HepG2 (cell line): ENCODE data around the gene EED. TPM values are rescaled to one million over a fixed set of nuclear protein-coding genes. Genes with fewer than 3 reads are reported as not detected.

Experiments used
- MAFK ChIP-seq, 2 experiments: IDR thresholded peaks in 1 of 2; conservative IDR thresholded peaks in 1 of 2; 2 replicates each; pipeline ENCODE4 v1.6.1; 2011; ENCODE audit warnings: improper control_type of control experiment in 2 of 2, low read length in 2 of 2
- SMYD3 ChIP-seq: sonication (generic); formaldehyde crosslinking; IDR thresholded peaks from 2 replicates; pipeline ENCODE4 v1.8.1; 2023; ENCODE audit warnings: mild to moderate bottlenecking, missing genetic modification reagents
- ZBTB37 ChIP-seq: sonication (generic); formaldehyde crosslinking; IDR thresholded peaks from 2 replicates; pipeline ENCODE4 v1.4.0; 2020; ENCODE audit warnings: mild to moderate bottlenecking, missing genetic modification reagents
- polyA plus RNA-seq, 8 experiments: library from polyadenylated mRNA; depleted of rRNA in 3 of 8; stranded (reverse) in 7 of 8; unstranded in 1 of 8; fragments of >200 nt; fragmentation: Illumina TruSeq in 4 of 8; extraction: Trizol in 4 of 8; gene quantifications; 2 replicates each; pipeline versions ENCODE4 v1.2.1 to v1.2.3, GENCODE V29; 2011 to 2016; ENCODE audit warnings: low read depth in 4 of 8, missing spikeins in 1 of 8, mixed read lengths in 1 of 8; ENCODE audit not compliant: insufficient read depth in 1 of 8
- total RNA-seq, 5 experiments: library from RNA; depleted of rRNA; stranded (reverse); fragments of >200 nt; fragmentation: Illumina TruSeq; extraction: Trizol; gene quantifications; 2 replicates each; pipeline ENCODE4 v1.2.3, GENCODE V29; 2016; ENCODE audit warnings: low read depth in 1 of 5
- TF ChIP-seq, protein P1 (sequence below), 2 experiments: sonication (generic) in 1 of 2; formaldehyde crosslinking in 1 of 2; IDR thresholded peaks; 2 replicates each; pipeline versions ENCODE4 v1.6.1 to v1.9.0; 2014 to 2022; ENCODE audit warnings: antibody characterized with exemption in 1 of 2, borderline replicate concordance in 1 of 2, inconsistent platforms in 1 of 2, low read depth in 1 of 2, missing genetic modification reagents in 1 of 2
- TF ChIP-seq, protein P2 (sequence below): sonication (generic); formaldehyde crosslinking; IDR thresholded peaks from 2 replicates; pipeline ENCODE4 v1.4.0; 2020; ENCODE audit warnings: missing genetic modification reagents

EED gene
- total and polyA plus RNA-seq, 2 of the 13 experiments (the other 11 are each of a cell fraction or from before 2014, with no cell fraction given) = 11.0 to 28.4 TPM

GRCh38 chr11:86302092-86302793 is 57.7 kb downstream of the EED start, which contains the start of gene HIKESHI (continued):
- TF ChIP-seq, protein P1, sequence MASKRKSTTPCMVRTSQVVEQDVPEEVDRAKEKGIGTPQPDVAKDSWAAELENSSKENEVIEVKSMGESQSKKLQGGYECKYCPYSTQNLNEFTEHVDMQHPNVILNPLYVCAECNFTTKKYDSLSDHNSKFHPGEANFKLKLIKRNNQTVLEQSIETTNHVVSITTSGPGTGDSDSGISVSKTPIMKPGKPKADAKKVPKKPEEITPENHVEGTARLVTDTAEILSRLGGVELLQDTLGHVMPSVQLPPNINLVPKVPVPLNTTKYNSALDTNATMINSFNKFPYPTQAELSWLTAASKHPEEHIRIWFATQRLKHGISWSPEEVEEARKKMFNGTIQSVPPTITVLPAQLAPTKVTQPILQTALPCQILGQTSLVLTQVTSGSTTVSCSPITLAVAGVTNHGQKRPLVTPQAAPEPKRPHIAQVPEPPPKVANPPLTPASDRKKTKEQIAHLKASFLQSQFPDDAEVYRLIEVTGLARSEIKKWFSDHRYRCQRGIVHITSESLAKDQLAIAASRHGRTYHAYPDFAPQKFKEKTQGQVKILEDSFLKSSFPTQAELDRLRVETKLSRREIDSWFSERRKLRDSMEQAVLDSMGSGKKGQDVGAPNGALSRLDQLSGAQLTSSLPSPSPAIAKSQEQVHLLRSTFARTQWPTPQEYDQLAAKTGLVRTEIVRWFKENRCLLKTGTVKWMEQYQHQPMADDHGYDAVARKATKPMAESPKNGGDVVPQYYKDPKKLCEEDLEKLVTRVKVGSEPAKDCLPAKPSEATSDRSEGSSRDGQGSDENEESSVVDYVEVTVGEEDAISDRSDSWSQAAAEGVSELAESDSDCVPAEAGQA (IDR thresholded peaks at IDR 0.05; ENCODE audit: low read depth) = peak; percentile 72
- TF ChIP-seq, protein P1 (CRISPR knock-in tag; IDR thresholded peaks at IDR 0.05; ENCODE audit: borderline replicate concordance) = no peak
- TF ChIP-seq MAFK (conservative IDR thresholded peaks at IDR 0.05 in 1 of 2, IDR thresholded peaks at IDR 0.05 in 1 of 2; ENCODE audit: low read length in 2 of 2) = no peak
- TF ChIP-seq ZBTB37 (CRISPR knock-in tag) = no peak
- TF ChIP-seq, protein P2, sequence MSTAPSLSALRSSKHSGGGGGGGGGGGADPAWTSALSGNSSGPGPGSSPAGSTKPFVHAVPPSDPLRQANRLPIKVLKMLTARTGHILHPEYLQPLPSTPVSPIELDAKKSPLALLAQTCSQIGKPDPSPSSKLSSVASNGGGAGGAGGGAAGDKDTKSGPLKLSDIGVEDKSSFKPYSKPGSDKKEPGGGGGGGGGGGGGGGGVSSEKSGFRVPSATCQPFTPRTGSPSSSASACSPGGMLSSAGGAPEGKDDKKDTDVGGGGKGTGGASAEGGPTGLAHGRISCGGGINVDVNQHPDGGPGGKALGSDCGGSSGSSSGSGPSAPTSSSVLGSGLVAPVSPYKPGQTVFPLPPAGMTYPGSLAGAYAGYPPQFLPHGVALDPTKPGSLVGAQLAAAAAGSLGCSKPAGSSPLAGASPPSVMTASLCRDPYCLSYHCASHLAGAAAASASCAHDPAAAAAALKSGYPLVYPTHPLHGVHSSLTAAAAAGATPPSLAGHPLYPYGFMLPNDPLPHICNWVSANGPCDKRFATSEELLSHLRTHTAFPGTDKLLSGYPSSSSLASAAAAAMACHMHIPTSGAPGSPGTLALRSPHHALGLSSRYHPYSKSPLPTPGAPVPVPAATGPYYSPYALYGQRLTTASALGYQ = peak; percentile 90
- TF ChIP-seq SMYD3 (CRISPR knock-in tag) = no peak
